GM12878 (cell line): Measurements from ENCODE around the gene UBE2D1. TPM values are rescaled to one million over a fixed set of nuclear protein-coding genes. Genes with fewer than 3 reads are reported as not detected.
A peak's percentile ranks its signal among the peaks of the same experiment; 100 is the strongest.

ENCODE experiments used
- ATAC-seq: fragments of 200-7000 bp; cut with Tn5 transposase; 3 replicates; pipeline ENCODE4 v1.9.1; 2020; ENCODE audit warnings: mild to moderate bottlenecking, moderate library complexity
- BruUV-seq: library from RNA; stranded (reverse); fragments of 400-500 nt; replicated peaks from 2 replicates; lab custom pipeline; 2021; lab: Mats Ljungman, UMichigan
- CTCF ChIA-PET: fragments of 300-600 bp; sonication (Branson Sonifier 250); formaldehyde crosslinking; extraction: SDS; loops from one replicate; lab custom pipeline; 2021; ENCODE audit warnings: inconsistent platforms; lab: Yijun Ruan, JAX
- POLR2A ChIA-PET: fragments of 350-600 bp; formaldehyde crosslinking; extraction: SDS; loops from one replicate; lab custom pipeline; 2021; ENCODE audit warnings: inconsistent platforms; lab: Charles Lee
- RAD21 ChIA-PET: fragments of 300-600 bp; sonication (Branson Sonifier 250); formaldehyde crosslinking; loops from one replicate; lab custom pipeline; 2023; ENCODE audit warnings: antibody characterized with exemption; ENCODE audit not compliant: unreplicated experiment; lab: Charles Lee
- SMC1A ChIA-PET: fragments of 300-600 bp; sonication (Branson Sonifier 250); formaldehyde crosslinking; loops from one replicate; lab custom pipeline; 2023; ENCODE audit not compliant: unreplicated experiment, uncharacterized antibody; lab: Charles Lee
- DNase-seq: peaks from one replicate; pipeline ENCODE4 v3.0.0-alpha.2; 2011; ENCODE audit warnings: low read depth, low spot score
- FAIRE-seq: peaks from 3 replicates; lab custom pipeline; 2011; peaks lifted over from hg19 to GRCh38; lab: Jason Lieb, UNC
- H2AFZ ChIP-seq: 2 replicates; pipeline ENCODE4 v1.6.0; 2011; ENCODE audit warnings: low read depth, low read length, control low read depth; ENCODE audit not compliant: control insufficient read depth
- H3K27ac ChIP-seq: 2 replicates; pipeline ENCODE4 v1.5.1; 2011; ENCODE audit warnings: control low read depth; ENCODE audit not compliant: control insufficient read depth, insufficient read depth
- H3K27me3 ChIP-seq, 2 experiments: replicated peaks in 1 of 2; 2 replicates each; pipeline versions ENCODE4 v1.6.0 to v1.6.1; 2011; ENCODE audit warnings: low read length in 1 of 2; ENCODE audit not compliant: control insufficient read depth in 2 of 2, insufficient read depth in 2 of 2
- H3K36me3 ChIP-seq, 2 experiments: 2 replicates each; pipeline ENCODE4 v1.5.1; 2011; ENCODE audit warnings: low read length in 1 of 2; ENCODE audit not compliant: control insufficient read depth in 2 of 2, insufficient read depth in 2 of 2
- H3K4me1 ChIP-seq: 2 replicates; pipeline ENCODE4 v1.6.1; 2011; ENCODE audit warnings: mild to moderate bottlenecking, low read length, moderate library complexity, mixed read lengths; ENCODE audit not compliant: control insufficient read depth, insufficient read depth
- H3K4me2 ChIP-seq: 2 replicates; pipeline ENCODE4 v1.6.0; 2011; ENCODE audit warnings: control low read depth; ENCODE audit not compliant: control insufficient read depth, insufficient read depth
- H3K4me3 ChIP-seq: fragments of 200-600 bp; sonication (generic); 2 replicates; pipeline ENCODE4 v1.5.1; 2016
- H3K79me2 ChIP-seq: 2 replicates; pipeline ENCODE4 v1.6.0; 2011; ENCODE audit warnings: low read length; ENCODE audit not compliant: control insufficient read depth, insufficient read depth
- H3K9ac ChIP-seq: 2 replicates; pipeline ENCODE4 v1.8.0; 2011; ENCODE audit warnings: low read length, control low read depth, mixed read lengths; ENCODE audit not compliant: control insufficient read depth, insufficient read depth
- H3K9me3 ChIP-seq: replicated peaks from 3 replicates; pipeline ENCODE4 v1.5.1; 2011; ENCODE audit warnings: mild to moderate bottlenecking, low read length; ENCODE audit not compliant: control insufficient read depth, insufficient read depth
- H4K20me1 ChIP-seq: 2 replicates; pipeline ENCODE4 v1.6.0; 2011; ENCODE audit not compliant: control insufficient read depth, insufficient read depth
- ATF3 ChIP-seq: IDR thresholded peaks from 2 replicates; pipeline ENCODE4 v1.6.1; 2011; ENCODE audit warnings: low read depth, mild to moderate bottlenecking, low read length, moderate library complexity, borderline replicate concordance; ENCODE audit errors: extremely low read depth
- BMI1 ChIP-seq: fragments of 450-650 bp; IDR thresholded peaks from 2 replicates; pipeline ENCODE4 v1.6.1; 2016; ENCODE audit warnings: mild to moderate bottlenecking, moderate library complexity, borderline replicate concordance
- EP300 ChIP-seq, 2 experiments: fragments of 150-350 bp in 1 of 2; IDR thresholded peaks; 2 replicates each; pipeline ENCODE4 v1.6.1; 2011 to 2012; ENCODE audit warnings: low read depth in 2 of 2, low read length in 2 of 2, borderline replicate concordance in 1 of 2, improper control_type of control experiment in 1 of 2, inconsistent platforms in 1 of 2; ENCODE audit not compliant: control insufficient read depth in 1 of 2
- POLR2A ChIP-seq: IDR thresholded peaks from 2 replicates; pipeline ENCODE4 v1.6.1; 2011; ENCODE audit warnings: low read depth, mild to moderate bottlenecking, low read length
- POLR2AphosphoS5 ChIP-seq: IDR thresholded peaks from 2 replicates; pipeline ENCODE4 v1.6.1; 2011; ENCODE audit warnings: mild to moderate bottlenecking, low read length, inconsistent platforms
- ZNF217 ChIP-seq: fragments of 450-650 bp; IDR thresholded peaks from 2 replicates; pipeline ENCODE4 v1.6.1; 2017; ENCODE audit warnings: antibody characterized with exemption, mild to moderate bottlenecking
- WGBS: methylation state at CpG from one replicate; pipeline ENCODE4 v1.1.6; 2016; ENCODE audit warnings: low lambda C conversion rate; ENCODE audit not compliant: insufficient replicate concordance, insufficient coverage; ENCODE audit errors: missing lambda C conversion rate; 5-methylcytosine and 5-hydroxymethylcytosine counted together
- in situ Hi-C: fragments of 300-500 bp; cut with MboI; formaldehyde crosslinking; loops from 9 replicates; pipeline ENCODE4 v1.14.3; 2018; ENCODE audit warnings: mixed read lengths
- intact Hi-C: fragments of 100-400 bp; cut with micrococcal nuclease; formaldehyde crosslinking; loops from one replicate; pipeline ENCODE4 v1.14.2; 2022; ENCODE audit not compliant: unreplicated experiment
- polyA plus RNA-seq, 11 experiments: library from polyadenylated mRNA; depleted of rRNA in 4 of 11; unstranded in 6 of 11; stranded (reverse) in 5 of 11; fragments of >200 nt; fragmentation: Nextera tagmentation in 4 of 11; fragmentation: Illumina TruSeq in 1 of 11; extraction: Ambion mirVana in 4 of 11; extraction: Trizol in 1 of 11; gene quantifications; 1 replicate in 1 of 11; 2 replicates in 10 of 11; pipeline versions ENCODE4 v1.2.1 to v1.2.3, GENCODE V29; 2011 to 2016; ENCODE audit warnings: inconsistent platforms in 2 of 11, missing spikeins in 2 of 11, low read depth in 1 of 11
- total RNA-seq, 4 experiments: library from RNA; depleted of rRNA in 3 of 4; stranded (reverse); fragments of >200 nt in 3 of 4; fragmentation: Illumina TruSeq in 1 of 4; extraction: Trizol in 1 of 4; gene quantifications; 2 replicates each; pipeline versions ENCODE4 v1.2.1 to v1.2.3, GENCODE V29; 2013 to 2021
- TF ChIP-seq, protein P1 (sequence below): fragments of 450-650 bp; IDR thresholded peaks from 2 replicates; pipeline ENCODE4 v1.6.1; 2016; ENCODE audit warnings: mild to moderate bottlenecking, moderate library complexity, borderline replicate concordance

The UBE2D1 gene
- total and polyA plus RNA-seq, 10 of the 15 experiments (the other 5 are each of a cell fraction or from before 2014, with no cell fraction given): 6.1 to 32.0 (median 15.5) TPM

DNA sequence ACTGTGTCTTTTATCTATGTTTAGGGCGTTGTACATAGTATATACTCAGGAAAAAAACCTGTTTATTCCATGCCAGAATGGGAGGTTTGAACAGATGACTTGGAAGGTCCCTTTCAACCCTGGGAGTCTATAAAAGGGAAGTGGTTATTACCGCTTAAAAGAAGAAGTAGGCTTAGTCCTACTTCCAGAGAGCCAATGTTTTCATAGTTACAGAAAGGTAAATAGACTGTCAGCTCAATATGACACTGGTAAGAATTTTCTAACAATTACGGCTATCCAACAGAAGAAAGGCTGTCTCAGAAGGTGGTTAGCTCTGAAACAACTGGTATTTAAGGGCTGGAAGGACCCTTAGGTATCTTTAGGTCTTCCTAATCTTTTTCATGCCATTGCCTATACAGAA is 49.3 kb downstream of the UBE2D1 start (continued):
- TF ChIP-seq ATF3 (no peak), EP300 (IDR thresholded peaks at IDR 0.05; ENCODE audit: borderline replicate concordance in 1 of 2, control insufficient read depth in 1 of 2, low read depth in 2 of 2, low read length in 2 of 2) (peak; percentile 81 to 92)

DNA sequence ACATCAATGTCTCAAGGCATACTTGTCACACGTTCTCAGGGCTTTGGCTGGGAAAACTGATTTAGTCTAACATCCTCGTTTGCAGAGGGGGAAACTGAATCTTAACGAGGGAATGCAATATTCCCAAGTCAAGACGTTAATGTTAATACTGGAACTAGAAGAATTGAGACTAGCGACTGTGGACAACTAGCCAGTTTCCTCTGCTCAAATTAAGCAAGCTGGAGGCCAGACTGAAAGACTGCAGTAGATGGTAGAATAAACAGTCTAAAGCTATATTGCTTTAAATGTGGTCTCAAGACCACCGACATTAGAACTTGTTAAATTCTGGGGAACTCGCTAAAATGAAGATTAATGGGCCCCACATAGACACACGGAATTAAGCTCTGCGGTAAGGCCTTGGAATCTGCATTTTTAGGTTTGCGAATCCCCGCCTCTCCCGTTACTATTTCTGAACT is 49.8 kb downstream of the UBE2D1 start:
- Histone ChIP-seq H3K9me3 (no peaks in the 10 kb centered on the region), H3K79me2 (peaks cover 35% of the 10 kb centered on the region), H3K4me2 (peak overlapping the region; percentile 99), H3K36me3 (peaks cover 0 to 6% of the 10 kb centered on the region in 2 experiments; a peak in 2 of 4 replicates), H2AFZ (peak overlapping the region; percentile 96), H3K4me3 (peak overlapping the region; percentile 85), H3K27ac (peak overlapping the region; percentile 88), H3K9ac (peak overlapping the region; percentile 92), H4K20me1 (no peaks in the 10 kb centered on the region), H3K4me1 (peaks cover 5% of the 10 kb centered on the region), H3K27me3 (no peaks in the 10 kb centered on the region)
- WGBS: 0% methylated on average over 12 of the region's 12 CpGs
- ChIA-PET SMC1A (interaction anchor here (0.9 to 5.2 kb wide), 15 partner anchors 9 to 207 kb away, joined by 3 to 58 read pairs (median 4); partner anchors contain the start of genes CISD1 and UBE2D1), POLR2A (interaction anchor here (0.6 to 2.3 kb wide), 7 partner anchors 37 to 125 kb away, joined by 3 to 10 read pairs (median 4); partner anchors contain the start of genes CISD1 and UBE2D1), CTCF (interaction anchor here (0.7 to 5.7 kb wide), 20 partner anchors 11 to 206 kb away, joined by 3 to 67 read pairs (median 4); partner anchors contain the start of genes CISD1, IPMK and UBE2D1), RAD21 (interaction anchor here (0.9 to 4.1 kb wide), 12 partner anchors 13 to 118 kb away, joined by 3 to 41 read pairs (median 4); partner anchors contain the start of genes CISD1 and UBE2D1)
- peak; percentile 2 for ATAC-seq
- intact Hi-C loops (loop anchor here (2.0 to 10.0 kb wide), 2 partner anchors 86 to 1970 kb away; no protein-coding TSS in a partner anchor), in situ Hi-C loops (loop anchor here (10.0 kb wide), 1 partner anchor 210 kb away; no protein-coding TSS in a partner anchor)
- DNase-seq: no peak
- TF ChIP-seq ZNF217: 0 out of 2 replicates have a peak, but pooled peaks have one; percentile 66
- no peak for TF ChIP-seq BMI1
- 0 out of 2 replicates have a peak, but pooled peaks have one; percentile 14 for TF ChIP-seq POLR2AphosphoS5
- TF ChIP-seq, protein P1, sequence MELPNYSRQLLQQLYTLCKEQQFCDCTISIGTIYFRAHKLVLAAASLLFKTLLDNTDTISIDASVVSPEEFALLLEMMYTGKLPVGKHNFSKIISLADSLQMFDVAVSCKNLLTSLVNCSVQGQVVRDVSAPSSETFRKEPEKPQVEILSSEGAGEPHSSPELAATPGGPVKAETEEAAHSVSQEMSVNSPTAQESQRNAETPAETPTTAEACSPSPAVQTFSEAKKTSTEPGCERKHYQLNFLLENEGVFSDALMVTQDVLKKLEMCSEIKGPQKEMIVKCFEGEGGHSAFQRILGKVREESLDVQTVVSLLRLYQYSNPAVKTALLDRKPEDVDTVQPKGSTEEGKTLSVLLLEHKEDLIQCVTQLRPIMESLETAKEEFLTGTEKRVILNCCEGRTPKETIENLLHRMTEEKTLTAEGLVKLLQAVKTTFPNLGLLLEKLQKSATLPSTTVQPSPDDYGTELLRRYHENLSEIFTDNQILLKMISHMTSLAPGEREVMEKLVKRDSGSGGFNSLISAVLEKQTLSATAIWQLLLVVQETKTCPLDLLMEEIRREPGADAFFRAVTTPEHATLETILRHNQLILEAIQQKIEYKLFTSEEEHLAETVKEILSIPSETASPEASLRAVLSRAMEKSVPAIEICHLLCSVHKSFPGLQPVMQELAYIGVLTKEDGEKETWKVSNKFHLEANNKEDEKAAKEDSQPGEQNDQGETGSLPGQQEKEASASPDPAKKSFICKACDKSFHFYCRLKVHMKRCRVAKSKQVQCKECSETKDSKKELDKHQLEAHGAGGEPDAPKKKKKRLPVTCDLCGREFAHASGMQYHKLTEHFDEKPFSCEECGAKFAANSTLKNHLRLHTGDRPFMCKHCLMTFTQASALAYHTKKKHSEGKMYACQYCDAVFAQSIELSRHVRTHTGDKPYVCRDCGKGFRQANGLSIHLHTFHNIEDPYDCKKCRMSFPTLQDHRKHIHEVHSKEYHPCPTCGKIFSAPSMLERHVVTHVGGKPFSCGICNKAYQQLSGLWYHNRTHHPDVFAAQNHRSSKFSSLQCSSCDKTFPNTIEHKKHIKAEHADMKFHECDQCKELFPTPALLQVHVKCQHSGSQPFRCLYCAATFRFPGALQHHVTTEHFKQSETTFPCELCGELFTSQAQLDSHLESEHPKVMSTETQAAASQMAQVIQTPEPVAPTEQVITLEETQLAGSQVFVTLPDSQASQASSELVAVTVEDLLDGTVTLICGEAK: 0 out of 2 replicates have a peak, but pooled peaks have one; percentile 38
- TF ChIP-seq POLR2A: no peak
- TF ChIP-seq ATF3: no peak
- FAIRE-seq: no peak
- BruUV-seq: TSS peak; percentile 99
